Globus pallidus (tissue), 1 donor: ENCODE data around the gene SH3PXD2A.
"Not testable (repeated sequence)": the region's sequence is repeated elsewhere in the genome, so short reads cannot be mapped to it uniquely, and the experiment has no call there.

Experiments
- DNase-seq: peaks from one replicate; pipeline ENCODE4 v3.0.0-alpha.2; 2015; ENCODE audit warnings: low spot score

Gene SH3PXD2A

GRCh38 chr10:103849880-103850571 is 5.3 kb downstream of the SH3PXD2A start:
- no peak for DNase-seq

- DNase-seq, result no peak
Observed at GRCh38 chr10:103849212-103849877, 6.0 kb downstream of the SH3PXD2A start.

GRCh38 chr10:103847909-103848468 is 7.4 kb downstream of the SH3PXD2A start:
- no peak for DNase-seq

GRCh38 chr10:103847346-103847745 is 8.0 kb downstream of the SH3PXD2A start:
- DNase-seq, result no peak

GRCh38 chr10:103845972-103846371 is 9.4 kb downstream of the SH3PXD2A start:
- no peak for DNase-seq

- DNase-seq, result not testable (repeated sequence)
Observed at GRCh38 chr10:103845346-103845745, 10.0 kb downstream of the SH3PXD2A start.

- DNase-seq, result no peak
Observed at GRCh38 chr10:103843854-103844570, 11.4 kb downstream of the SH3PXD2A start.

- no peak for DNase-seq
Observed at GRCh38 chr10:103843045-103843444, 12.3 kb downstream of the SH3PXD2A start.

GRCh38 chr10:103842605-103843004 is 12.8 kb downstream of the SH3PXD2A start:
- DNase-seq, result no peak

- no peak for DNase-seq
Observed at GRCh38 chr10:103841519-103841918, 13.9 kb downstream of the SH3PXD2A start.

- DNase-seq, result no peak
Observed at GRCh38 chr10:103840740-103841070, 14.7 kb downstream of the SH3PXD2A start.

- DNase-seq, result no peak
Observed at GRCh38 chr10:103839872-103840739, 15.3 kb downstream of the SH3PXD2A start.

GRCh38 chr10:103839519-103839871 is 15.9 kb downstream of the SH3PXD2A start:
- DNase-seq, result no peak

- no peak for DNase-seq
Observed at GRCh38 chr10:103838862-103839518, 16.4 kb downstream of the SH3PXD2A start.

GRCh38 chr10:103838070-103838395 is 17.3 kb downstream of the SH3PXD2A start:
- DNase-seq, result no peak

- DNase-seq, result no peak
Observed at GRCh38 chr10:103837370-103838069, 17.9 kb downstream of the SH3PXD2A start.

GRCh38 chr10:103836861-103837260 is 18.5 kb downstream of the SH3PXD2A start:
- DNase-seq, result no peak

- DNase-seq, result no peak
Observed at GRCh38 chr10:103836273-103836672, 19.1 kb downstream of the SH3PXD2A start.

GRCh38 chr10:103835096-103836050 is 20.0 kb downstream of the SH3PXD2A start:
- DNase-seq, result no peak
